GM19468 (cell line): ENCODE results near the gene CXCR2.

Experiments used
- ATAC-seq: cut with Tn5 transposase; IDR thresholded peaks from one replicate; pipeline ENCODE4 v1.9.1; 2021; ENCODE audit warnings: mild to moderate bottlenecking, moderate library complexity, moderate number of reproducible peaks; ENCODE audit not compliant: unreplicated experiment; ENCODE audit errors: extremely low read depth

The CXCR2 gene

GRCh38 chr2:218179782-218180181 is 54.0 kb downstream of the CXCR2 start:
- no peak for ATAC-seq

GRCh38 chr2:218180467-218181114 is 54.8 kb downstream of the CXCR2 start:
- ATAC-seq: no peak

- no peak for ATAC-seq
Observed at GRCh38 chr2:218184331-218184730, 58.5 kb downstream of the CXCR2 start.

DNA sequence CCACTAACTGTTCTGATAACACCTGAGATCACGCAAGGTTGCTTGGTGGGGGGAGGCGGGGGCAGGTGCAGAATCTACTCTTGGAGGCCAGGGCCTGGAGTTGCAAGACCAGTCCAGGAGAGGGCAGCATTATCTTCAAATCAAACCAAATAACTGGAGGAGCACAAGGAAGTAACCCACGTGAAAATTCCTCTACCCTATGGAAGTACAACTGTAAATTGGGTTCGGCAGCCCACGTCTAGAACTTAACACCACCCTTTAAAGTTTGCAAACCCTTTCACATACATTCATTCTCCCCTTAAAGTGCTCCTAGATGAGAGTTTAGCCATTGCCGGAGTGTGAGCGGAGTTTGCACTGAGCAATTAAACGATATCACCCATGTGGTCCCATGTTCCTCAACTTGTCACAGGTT is 60.5 kb downstream of the CXCR2 start:
- ATAC-seq: no peak
